CD4-positive, alpha-beta T cell treated with Interleukin-4 for 4 hours (primary cell): ENCODE results near the gene OTOG.
"Not testable (repeated sequence)": the region's sequence is repeated elsewhere in the genome, so short reads cannot be mapped to it uniquely, and the experiment has no call there.

ENCODE experiments used
- DNase-seq: peaks from one replicate; pipeline ENCODE4 v3.0.0-alpha.2; 2020

The OTOG gene

GRCh38 chr11:17607083-17607429, 60.0 kb downstream of the OTOG start:
- no peak for DNase-seq

GRCh38 chr11:17607591-17608570, 60.8 kb downstream of the OTOG start:
- no peak for DNase-seq

GRCh38 chr11:17608821-17609220, 61.8 kb downstream of the OTOG start:
- no peak for DNase-seq

- no peak for DNase-seq
Observed at GRCh38 chr11:17609291-17610084, 62.4 kb downstream of the OTOG start.

GRCh38 chr11:17610085-17610894, 63.2 kb downstream of the OTOG start:
- no peak for DNase-seq

GRCh38 chr11:17611049-17611448, 64.0 kb downstream of the OTOG start:
- DNase-seq, result no peak

GRCh38 chr11:17611503-17612220, 64.6 kb downstream of the OTOG start:
- no peak for DNase-seq

- no peak for DNase-seq
Observed at GRCh38 chr11:17612221-17613188, 65.4 kb downstream of the OTOG start.

- DNase-seq, result no peak
Observed at GRCh38 chr11:17613428-17613962, 66.4 kb downstream of the OTOG start.

- DNase-seq, result no peak
Observed at GRCh38 chr11:17613983-17614382, 66.9 kb downstream of the OTOG start.

GRCh38 chr11:17622711-17623110, 75.7 kb downstream of the OTOG start:
- DNase-seq, result not testable (repeated sequence)

GRCh38 chr11:17629113-17629512, 82.1 kb downstream of the OTOG start:
- no peak for DNase-seq

- no peak for DNase-seq
Observed at GRCh38 chr11:17630936-17631335, 83.9 kb downstream of the OTOG start.

GRCh38 chr11:17631702-17632365, 84.8 kb downstream of the OTOG start:
- DNase-seq, result no peak

- DNase-seq, result no peak
Observed at GRCh38 chr11:17633279-17633986, 86.4 kb downstream of the OTOG start.

GRCh38 chr11:17633987-17634775, 87.1 kb downstream of the OTOG start:
- no peak for DNase-seq

- DNase-seq, result no peak
Observed at GRCh38 chr11:17634776-17635550, 87.9 kb downstream of the OTOG start.

GRCh38 chr11:17635551-17635938, 88.5 kb downstream of the OTOG start:
- no peak for DNase-seq
